Measurements from ENCODE around the gene YPEL2. TPM values are rescaled to one million over a fixed set of nuclear protein-coding genes. Genes with fewer than 3 reads are reported as not detected.
A peak's percentile ranks its signal among the peaks of the same experiment; 100 is the strongest.

Gene YPEL2
- total RNA-seq, 2 donors from 2014 or later, result 22.8 to 27.7 TPM

GRCh38 chr17:59327121-59327980 lies 4.1 kb upstream of the YPEL2 start:
- H3K9me3 Mint-ChIP-seq, result no peaks in the 10 kb centered on the region
- H3K27me3 Mint-ChIP-seq (ENCODE audit: insufficient read depth), result no peaks in the 10 kb centered on the region
- TF ChIP-seq, protein P1, sequence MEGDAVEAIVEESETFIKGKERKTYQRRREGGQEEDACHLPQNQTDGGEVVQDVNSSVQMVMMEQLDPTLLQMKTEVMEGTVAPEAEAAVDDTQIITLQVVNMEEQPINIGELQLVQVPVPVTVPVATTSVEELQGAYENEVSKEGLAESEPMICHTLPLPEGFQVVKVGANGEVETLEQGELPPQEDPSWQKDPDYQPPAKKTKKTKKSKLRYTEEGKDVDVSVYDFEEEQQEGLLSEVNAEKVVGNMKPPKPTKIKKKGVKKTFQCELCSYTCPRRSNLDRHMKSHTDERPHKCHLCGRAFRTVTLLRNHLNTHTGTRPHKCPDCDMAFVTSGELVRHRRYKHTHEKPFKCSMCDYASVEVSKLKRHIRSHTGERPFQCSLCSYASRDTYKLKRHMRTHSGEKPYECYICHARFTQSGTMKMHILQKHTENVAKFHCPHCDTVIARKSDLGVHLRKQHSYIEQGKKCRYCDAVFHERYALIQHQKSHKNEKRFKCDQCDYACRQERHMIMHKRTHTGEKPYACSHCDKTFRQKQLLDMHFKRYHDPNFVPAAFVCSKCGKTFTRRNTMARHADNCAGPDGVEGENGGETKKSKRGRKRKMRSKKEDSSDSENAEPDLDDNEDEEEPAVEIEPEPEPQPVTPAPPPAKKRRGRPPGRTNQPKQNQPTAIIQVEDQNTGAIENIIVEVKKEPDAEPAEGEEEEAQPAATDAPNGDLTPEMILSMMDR (conservative IDR thresholded peaks at IDR 0.05), result no peak
- DNase-seq, result no peak
- H3K27ac Mint-ChIP-seq, result peak overlapping the region; percentile 27
- no peaks in the 10 kb centered on the region for H3K36me3 Mint-ChIP-seq (ENCODE audit: low read depth)
- H3K4me3 ChIP-seq (ENCODE audit: low read length), result no peak overlapping the region
- peaks cover 39% of the 10 kb centered on the region for H3K4me1 Mint-ChIP-seq
- H3K9ac ChIP-seq (ENCODE audit: extremely low read depth, low read length, poor library complexity, severe bottlenecking), result no peak overlapping the region
- H3K4me3 Mint-ChIP-seq, result no peak overlapping the region
- no peaks in the 10 kb centered on the region for H3K36me3 ChIP-seq (ENCODE audit: control insufficient read depth, insufficient read depth, low read length)
- 84 to 93% methylated on average over 2 to 4 of the region's 5 CpGs for WGBS, 2 experiments (ENCODE audit: insufficient coverage in 1 of 2, insufficient read length in 1 of 2)
- H3K27me3 ChIP-seq (ENCODE audit: control insufficient read depth, insufficient read depth, low read length, poor library complexity, severe bottlenecking), result no peaks in the 10 kb centered on the region
- no peak overlapping the region for H3K27ac ChIP-seq (ENCODE audit: low read depth, low read length)
- no peaks in the 10 kb centered on the region for H3K9me3 ChIP-seq (ENCODE audit: control insufficient read depth, low read length)
- peaks cover 8% of the 10 kb centered on the region for H3K4me1 ChIP-seq (ENCODE audit: control insufficient read depth, insufficient read depth, low read length)

- Histone ChIP-seq H3K9ac (ENCODE audit: extremely low read depth, low read length, poor library complexity, severe bottlenecking) (no peak overlapping the region), H3K27ac (ENCODE audit: low read depth, low read length) (no peak overlapping the region), H3K4me3 (ENCODE audit: low read length) (no peak overlapping the region), H3K9me3 (ENCODE audit: control insufficient read depth, low read length) (no peaks in the 10 kb centered on the region), H3K27me3 (ENCODE audit: control insufficient read depth, insufficient read depth, low read length, poor library complexity, severe bottlenecking) (no peaks in the 10 kb centered on the region), H3K4me1 (ENCODE audit: control insufficient read depth, insufficient read depth, low read length) (peaks cover 8% of the 10 kb centered on the region), H3K36me3 (ENCODE audit: control insufficient read depth, insufficient read depth, low read length) (no peaks in the 10 kb centered on the region)
- H3K9me3 Mint-ChIP-seq, result no peaks in the 10 kb centered on the region
- H3K36me3 Mint-ChIP-seq (ENCODE audit: low read depth), result no peaks in the 10 kb centered on the region
- no peak for DNase-seq
- H3K27ac Mint-ChIP-seq, result no peak overlapping the region
- H3K4me3 Mint-ChIP-seq, result no peak overlapping the region
- H3K4me1 Mint-ChIP-seq, result peaks cover 42% of the 10 kb centered on the region
- TF ChIP-seq, protein P1 (conservative IDR thresholded peaks at IDR 0.05), result no peak
- H3K27me3 Mint-ChIP-seq (ENCODE audit: insufficient read depth), result no peaks in the 10 kb centered on the region
Measured at GRCh38 chr17:59327981-59328290, 3.5 kb upstream of the YPEL2 start.

- no peaks in the 10 kb centered on the region for H3K9me3 ChIP-seq (ENCODE audit: control insufficient read depth, low read length)
- no peak overlapping the region for H3K9ac ChIP-seq (ENCODE audit: extremely low read depth, low read length, poor library complexity, severe bottlenecking)
- H3K27ac ChIP-seq (ENCODE audit: low read depth, low read length), result no peak overlapping the region
- TF ChIP-seq, protein P1 (conservative IDR thresholded peaks at IDR 0.05), result no peak
- no peaks in the 10 kb centered on the region for H3K36me3 ChIP-seq (ENCODE audit: control insufficient read depth, insufficient read depth, low read length)
- H3K27ac Mint-ChIP-seq, result peak overlapping the region; percentile 19
- no peaks in the 10 kb centered on the region for H3K36me3 Mint-ChIP-seq (ENCODE audit: low read depth)
- no peak overlapping the region for H3K4me3 Mint-ChIP-seq
- H3K4me3 ChIP-seq (ENCODE audit: low read length), result no peak overlapping the region
- H3K4me1 ChIP-seq (ENCODE audit: control insufficient read depth, insufficient read depth, low read length), result peaks cover 8% of the 10 kb centered on the region
- WGBS, 2 experiments (ENCODE audit: insufficient coverage in 1 of 2, insufficient read length in 1 of 2), result 93 to 100% methylated on average over 1 to 2 of the region's 2 CpGs
- no peaks in the 10 kb centered on the region for H3K27me3 Mint-ChIP-seq (ENCODE audit: insufficient read depth)
- no peak for DNase-seq
- no peaks in the 10 kb centered on the region for H3K9me3 Mint-ChIP-seq
- H3K27me3 ChIP-seq (ENCODE audit: control insufficient read depth, insufficient read depth, low read length, poor library complexity, severe bottlenecking), result no peaks in the 10 kb centered on the region
- H3K4me1 Mint-ChIP-seq, result peaks cover 49% of the 10 kb centered on the region
Measured at GRCh38 chr17:59328601-59329000, 2.9 kb upstream of the YPEL2 start.
